RWPE2 (cell line): Measurements from ENCODE around the gene ETNK2.
A peak's percentile ranks its signal among the peaks of the same experiment; 100 is the strongest.

Experiments
- ATAC-seq: fragments of 200-7000 bp; cut with Tn5 transposase; 3 replicates; pipeline ENCODE4 v1.9.1; 2021; ENCODE audit warnings: low read depth
- DNase-seq: peaks from one replicate; pipeline ENCODE4 v3.0.0-alpha.2; 2020; ENCODE audit warnings: low spot score
- H3K27ac ChIP-seq: fragments of 450-650 bp; 2 replicates; pipeline ENCODE4 v1.5.1; 2017; ENCODE audit warnings: mild to moderate bottlenecking; ENCODE audit not compliant: poor library complexity, severe bottlenecking
- H3K27me3 ChIP-seq: fragments of 250-450 bp; sonication (Bioruptor Pico); 2 replicates; pipeline ENCODE4 v1.5.1; 2021; ENCODE audit warnings: mild to moderate bottlenecking, moderate library complexity; ENCODE audit not compliant: insufficient read depth, poor library complexity, severe bottlenecking
- H3K36me3 ChIP-seq: fragments of 250-450 bp; sonication (Bioruptor Pico); 2 replicates; pipeline ENCODE4 v1.5.1; 2020; ENCODE audit warnings: low read depth, mild to moderate bottlenecking, moderate library complexity
- H3K4me1 ChIP-seq: fragments of 250-450 bp; sonication (Bioruptor Pico); 2 replicates; pipeline ENCODE4 v1.5.1; 2021; ENCODE audit warnings: mild to moderate bottlenecking, moderate library complexity; ENCODE audit not compliant: insufficient read depth, poor library complexity, severe bottlenecking
- H3K4me3 ChIP-seq: fragments of 250-450 bp; sonication (Bioruptor Pico); 2 replicates; pipeline ENCODE4 v1.5.1; 2021; ENCODE audit warnings: mild to moderate bottlenecking, moderate library complexity; ENCODE audit not compliant: severe bottlenecking
- H3K9me3 ChIP-seq: fragments of 250-450 bp; sonication (Bioruptor Pico); 2 replicates; pipeline ENCODE4 v1.5.1; 2021; ENCODE audit warnings: mild to moderate bottlenecking, moderate library complexity; ENCODE audit not compliant: severe bottlenecking
- CTCF ChIP-seq: fragments of 450-650 bp; IDR thresholded peaks from one replicate; pipeline ENCODE4 v1.5.1; 2017; ENCODE audit warnings: mild to moderate bottlenecking, moderate library complexity; ENCODE audit not compliant: poor library complexity, severe bottlenecking

The ETNK2 gene

GRCh38 chr1:204149107-204149506 lies 2.7 kb downstream of the ETNK2 start:
- H3K4me3 ChIP-seq: no peak overlapping the region
- H3K4me1 ChIP-seq: no peaks in the 10 kb centered on the region
- no peak for DNase-seq
- no peak for TF ChIP-seq CTCF
- H3K36me3 ChIP-seq: no peaks in the 10 kb centered on the region
- no peak for ATAC-seq
- H3K9me3 ChIP-seq: no peaks in the 10 kb centered on the region
- H3K27ac ChIP-seq: no peak overlapping the region
- no peaks in the 10 kb centered on the region for H3K27me3 ChIP-seq

GRCh38 chr1:204147406-204148383 lies 4.1 kb downstream of the ETNK2 start:
- no peak for DNase-seq
- no peaks in the 10 kb centered on the region for H3K36me3 ChIP-seq
- H3K4me3 ChIP-seq: no peak overlapping the region
- no peak overlapping the region for H3K27ac ChIP-seq
- no peaks in the 10 kb centered on the region for H3K9me3 ChIP-seq
- ATAC-seq: no peak
- TF ChIP-seq CTCF: no peak
- H3K4me1 ChIP-seq: no peaks in the 10 kb centered on the region
- no peaks in the 10 kb centered on the region for H3K27me3 ChIP-seq

- Histone ChIP-seq H3K9me3 (no peaks in the 10 kb centered on the region), H3K4me3 (no peak overlapping the region), H3K27me3 (no peaks in the 10 kb centered on the region), H3K27ac (no peak overlapping the region), H3K36me3 (no peaks in the 10 kb centered on the region), H3K4me1 (no peaks in the 10 kb centered on the region)
- no peak for ATAC-seq
- no peak for TF ChIP-seq CTCF
- no peak for DNase-seq
Observed at GRCh38 chr1:204146965-204147364, 4.9 kb downstream of the ETNK2 start.

GRCh38 chr1:204146309-204146708 lies 5.5 kb downstream of the ETNK2 start:
- H3K27me3 ChIP-seq: no peaks in the 10 kb centered on the region
- no peaks in the 10 kb centered on the region for H3K36me3 ChIP-seq
- no peaks in the 10 kb centered on the region for H3K4me1 ChIP-seq
- no peaks in the 10 kb centered on the region for H3K9me3 ChIP-seq
- H3K27ac ChIP-seq: no peak overlapping the region
- no peak for ATAC-seq
- no peak overlapping the region for H3K4me3 ChIP-seq
- DNase-seq: no peak
- TF ChIP-seq CTCF: no peak

GRCh38 chr1:204145033-204145504 lies 6.8 kb downstream of the ETNK2 start:
- 0 out of 3 replicates have a peak, but pooled peaks have one; percentile 21 for ATAC-seq
- Histone ChIP-seq H3K27me3 (no peaks in the 10 kb centered on the region), H3K27ac (no peak overlapping the region), H3K4me1 (no peaks in the 10 kb centered on the region), H3K4me3 (no peak overlapping the region), H3K36me3 (peaks cover under 1% of the 10 kb centered on the region; the same call in 1 of the 2 replicates), H3K9me3 (no peaks in the 10 kb centered on the region)
- DNase-seq: no peak
- no peak for TF ChIP-seq CTCF
